GM23248 (cell line): Measurements from ENCODE around the gene BRF1.

Experiments used
- EZH2 ChIP-seq: fragments of 200-600 bp; sonication (generic); IDR thresholded peaks from 2 replicates; pipeline ENCODE4 v1.6.1; 2018; ENCODE audit warnings: antibody characterized with exemption, mild to moderate bottlenecking; ENCODE audit not compliant: insufficient read depth, poor library complexity, severe bottlenecking
- EZH2phosphoT487 ChIP-seq: fragments of 200-600 bp; sonication (generic); IDR thresholded peaks from 2 replicates; pipeline ENCODE4 v1.6.1; 2018; ENCODE audit warnings: antibody characterized with exemption, moderate library complexity, mild to moderate bottlenecking, low read depth; ENCODE audit not compliant: insufficient read depth

- TF ChIP-seq EZH2phosphoT487 (no peak), EZH2 (no peak)
Measured at GRCh38 chr14:105331575-105332349, 31.0 kb upstream of the BRF1 start.
